HCT116 (cell line): ENCODE data around the gene KCTD2. TPM values are rescaled to one million over a fixed set of nuclear protein-coding genes. Genes with fewer than 3 reads are reported as not detected.

Experiments
- ATAC-seq: fragments of 200-7000 bp; cut with Tn5 transposase; 2 replicates; pipeline ENCODE4 v1.9.1; 2020; ENCODE audit warnings: mild to moderate bottlenecking, moderate library complexity
- BruUV-seq: library from RNA; stranded (reverse); fragments of 400-500 nt; replicated peaks from 2 replicates; lab custom pipeline; 2021; lab: Mats Ljungman, UMichigan
- CTCF ChIA-PET: fragments of 300-600 bp; sonication (Branson Sonifier 250); formaldehyde crosslinking; loops from one replicate; lab custom pipeline; 2021; ENCODE audit warnings: antibody characterized with exemption; lab: Charles Lee
- POLR2A ChIA-PET: fragments of 300-600, 350-600 bp; sonication (Branson Sonifier 250); formaldehyde crosslinking; loops from one replicate; lab custom pipeline; 2021; ENCODE audit warnings: antibody characterized with exemption; lab: Charles Lee
- RAD21 ChIA-PET, 2 experiments: fragments of 300-600 bp; sonication (Branson Sonifier 250); formaldehyde crosslinking; loops; one replicate each; lab custom pipeline; 2023; ENCODE audit warnings: low total read pairs in 2 of 2; ENCODE audit not compliant: uncharacterized antibody in 2 of 2, unreplicated experiment in 2 of 2, low non-redundant PET in 1 of 2; lab: Charles Lee
- DNase-seq: peaks from one replicate; pipeline ENCODE4 v3.0.0-alpha.2; 2010; ENCODE audit warnings: low read depth, low spot score
- H2AFZ ChIP-seq: fragments of 200-600 bp; shearing (Covaris generic), sonication (generic); 2 replicates; pipeline ENCODE4 v1.6.1; 2017; ENCODE audit warnings: low read depth, mixed run types, mixed read lengths, antibody characterized with exemption, low read length; ENCODE audit not compliant: poor library complexity, severe bottlenecking
- H3K27ac ChIP-seq: 2 replicates; pipeline ENCODE4 v1.5.1; 2012; ENCODE audit warnings: low read depth, low read length
- H3K27me3 ChIP-seq: fragments of 200-600 bp; sonication (generic); 2 replicates; pipeline ENCODE4 v1.6.1; 2016; ENCODE audit warnings: mixed run types, low read length, mixed read lengths; ENCODE audit not compliant: insufficient read depth
- H3K36me3 ChIP-seq, 2 experiments: fragments of 200-500 bp in 1 of 2; fragments of 200-600 bp in 1 of 2; sonication (Bioruptor generic) in 1 of 2; sonication (generic) in 1 of 2; 2 replicates each; pipeline versions ENCODE4 v1.5.1 to v1.6.1; 2014 to 2016; ENCODE audit warnings: low read length in 2 of 2, inconsistent platforms in 1 of 2, mixed read lengths in 1 of 2, mixed run types in 1 of 2; ENCODE audit not compliant: insufficient read depth in 2 of 2, control insufficient read depth in 1 of 2
- H3K4me1 ChIP-seq, 2 experiments: fragments of 200-600 bp in 1 of 2; sonication (generic) in 1 of 2; 2 replicates each; pipeline versions ENCODE4 v1.5.1 to v1.6.1; 2012 to 2017; ENCODE audit warnings: low read length in 2 of 2, inconsistent platforms in 1 of 2, mild to moderate bottlenecking in 1 of 2, mixed read lengths in 1 of 2, mixed run types in 1 of 2, moderate library complexity in 1 of 2; ENCODE audit not compliant: insufficient read depth in 2 of 2, control insufficient read depth in 1 of 2
- H3K4me2 ChIP-seq: fragments of 200-600 bp; sonication (generic); 2 replicates; pipeline ENCODE4 v1.6.1; 2017; ENCODE audit warnings: mixed run types, low read length, mixed read lengths
- H3K4me3 ChIP-seq, 2 experiments: fragments of 200-600 bp in 1 of 2; sonication (generic) in 1 of 2; replicated peaks in 1 of 2; 2 replicates each; pipeline ENCODE4 v1.5.1; 2011 to 2016; ENCODE audit warnings: low read length in 2 of 2, control low read depth in 1 of 2, low read depth in 1 of 2, mild to moderate bottlenecking in 1 of 2, mixed read lengths in 1 of 2, mixed run types in 1 of 2
- H3K79me2 ChIP-seq: fragments of 200-600 bp; sonication (generic); 2 replicates; pipeline ENCODE4 v1.6.1; 2017; ENCODE audit warnings: mild to moderate bottlenecking, mixed run types, low read length, moderate library complexity, mixed read lengths; ENCODE audit not compliant: insufficient read depth
- H3K9ac ChIP-seq: fragments of 200-600 bp; sonication (generic); 2 replicates; pipeline ENCODE4 v1.6.1; 2016; ENCODE audit warnings: low read length, mixed read lengths
- H3K9me2 ChIP-seq: fragments of 200-600 bp; sonication (generic), shearing (Covaris generic); 2 replicates; pipeline ENCODE4 v1.6.1; 2017; ENCODE audit warnings: mixed run types, mild to moderate bottlenecking, moderate library complexity; ENCODE audit not compliant: insufficient read depth
- H3K9me3 ChIP-seq, 2 experiments: fragments of 200-500 bp in 1 of 2; fragments of 200-600 bp in 1 of 2; sonication (Bioruptor generic) in 1 of 2; sonication (generic) in 1 of 2; 2 replicates each; pipeline ENCODE4 v1.6.1; 2014 to 2017; ENCODE audit warnings: low read length in 2 of 2, mixed read lengths in 2 of 2, inconsistent platforms in 1 of 2, low read depth in 1 of 2, mild to moderate bottlenecking in 1 of 2, mixed run types in 1 of 2, moderate library complexity in 1 of 2; ENCODE audit not compliant: control insufficient read depth in 1 of 2, insufficient read depth in 1 of 2
- H4K20me1 ChIP-seq: fragments of 200-600 bp; sonication (generic), shearing (Covaris generic); 2 replicates; pipeline ENCODE4 v1.6.1; 2017; ENCODE audit warnings: mixed run types, mild to moderate bottlenecking, moderate library complexity; ENCODE audit not compliant: insufficient read depth
- ATF3 ChIP-seq: IDR thresholded peaks from 2 replicates; pipeline ENCODE4 v1.6.1; 2012
- CBX3 ChIP-seq: IDR thresholded peaks from 2 replicates; pipeline ENCODE4 v1.6.1; 2012; ENCODE audit warnings: low read depth
- CEBPB ChIP-seq: IDR thresholded peaks from 2 replicates; pipeline ENCODE4 v1.6.1; 2012; ENCODE audit warnings: low read depth
- CTCF ChIP-seq, 3 experiments: fragments of 200-600 bp in 1 of 3; sonication (generic) in 1 of 3; IDR thresholded peaks in 2 of 3; conservative IDR thresholded peaks in 1 of 3; 2 replicates each; pipeline ENCODE4 v1.5.1; 2012 to 2017; ENCODE audit warnings: low read depth in 2 of 3, low read length in 2 of 3, antibody characterized with exemption in 1 of 3, borderline replicate concordance in 1 of 3, control low read depth in 1 of 3, mild to moderate bottlenecking in 1 of 3, mixed read lengths in 1 of 3, mixed run types in 1 of 3, moderate library complexity in 1 of 3; ENCODE audit not compliant: insufficient read depth in 1 of 3
- EGR1 ChIP-seq: IDR thresholded peaks from 2 replicates; pipeline ENCODE4 v1.6.1; 2012; ENCODE audit warnings: low read depth
- ELF1 ChIP-seq: IDR thresholded peaks from 2 replicates; pipeline ENCODE4 v1.6.1; 2012; ENCODE audit warnings: low read depth, borderline replicate concordance
- EZH2 ChIP-seq: fragments of 200-600 bp; sonication (generic); IDR thresholded peaks from 2 replicates; pipeline ENCODE4 v1.6.1; 2017; ENCODE audit warnings: antibody characterized with exemption, mixed run types
- EZH2phosphoT487 ChIP-seq: fragments of 200-600 bp; IDR thresholded peaks from 2 replicates; pipeline ENCODE4 v1.6.1; 2018; ENCODE audit warnings: antibody characterized with exemption, borderline replicate concordance
- FOSL1 ChIP-seq: IDR thresholded peaks from 2 replicates; pipeline ENCODE4 v1.6.1; 2012; ENCODE audit warnings: low read depth
- JUND ChIP-seq: IDR thresholded peaks from 2 replicates; pipeline ENCODE4 v1.6.1; 2012
- MAX ChIP-seq: IDR thresholded peaks from 2 replicates; pipeline ENCODE4 v1.6.1; 2012
- POLR2A ChIP-seq: IDR thresholded peaks from 2 replicates; pipeline ENCODE4 v1.7.0; 2011; ENCODE audit warnings: borderline replicate concordance; ENCODE audit not compliant: insufficient read depth, insufficient read length; ENCODE audit errors: extremely low read depth
- RAD21 ChIP-seq: IDR thresholded peaks from 2 replicates; pipeline ENCODE4 v1.6.1; 2012; ENCODE audit warnings: low read depth, mild to moderate bottlenecking
- SIN3A ChIP-seq: IDR thresholded peaks from 2 replicates; pipeline ENCODE4 v1.6.1; 2012; ENCODE audit warnings: low read depth
- SP1 ChIP-seq: IDR thresholded peaks from 2 replicates; pipeline ENCODE4 v1.6.1; 2012; ENCODE audit warnings: low read depth
- SRF ChIP-seq: IDR thresholded peaks from 2 replicates; pipeline ENCODE4 v1.6.1; 2012; ENCODE audit warnings: low read depth
- TCF7L2 ChIP-seq: IDR thresholded peaks from 2 replicates; pipeline ENCODE4 v1.7.0; 2011; ENCODE audit warnings: borderline replicate concordance, inconsistent platforms; ENCODE audit not compliant: insufficient read depth, insufficient read length; ENCODE audit errors: extremely low read depth
- YY1 ChIP-seq: IDR thresholded peaks from 2 replicates; pipeline ENCODE4 v1.6.1; 2011; ENCODE audit warnings: low read length, low read depth, moderate library complexity, mild to moderate bottlenecking; ENCODE audit not compliant: insufficient replicate concordance; ENCODE audit errors: extremely low read depth
- ZBTB33 ChIP-seq: IDR thresholded peaks from 2 replicates; pipeline ENCODE4 v1.6.1; 2011; ENCODE audit warnings: mild to moderate bottlenecking, low read length, moderate library complexity; ENCODE audit not compliant: insufficient replicate concordance; ENCODE audit errors: extremely low read depth
- ZNF274 ChIP-seq: fragments of 200-500 bp; sonication (Bioruptor generic); IDR thresholded peaks from 2 replicates; pipeline ENCODE4 v1.6.1; 2014; ENCODE audit warnings: mild to moderate bottlenecking, low read depth, low read length, inconsistent platforms
- intact Hi-C: fragments of 100-400 bp; cut with micrococcal nuclease; formaldehyde crosslinking; loops from 2 replicates; pipeline ENCODE4 v1.10.0; 2022
- total RNA-seq: library from RNA; stranded (reverse); gene quantifications from one replicate; pipeline ENCODE4 v1.2.1, GENCODE V29; 2021; ENCODE audit not compliant: unreplicated experiment

KCTD2 gene
- total RNA-seq, 1 experiment from 2014 or later = 23.3 TPM

GRCh38 chr17:75078284-75079022 is 31.4 kb downstream of the KCTD2 start:
- H2AFZ ChIP-seq = peak overlapping the region; percentile 4
- no peaks in the 10 kb centered on the region for H4K20me1 ChIP-seq
- peak overlapping the region; percentile 100 for H3K27ac ChIP-seq
- ChIA-PET POLR2A (interaction anchor here (0.6 to 2.6 kb wide), 15 partner anchors 9 to 76 kb away, joined by 3 to 21 read pairs (median 5); partner anchors contain the start of genes MRPL58 and SLC16A5), CTCF (interaction anchor here (1.2 to 2.6 kb wide), 9 partner anchors 9 to 124 kb away, joined by 3 to 12 read pairs (median 9); partner anchors contain the start of gene SLC16A5), RAD21 (interaction anchor here (0.9 to 1.7 kb wide), 5 partner anchors 9 to 43 kb away, joined by 3 to 5 read pairs (median 4); partner anchors contain the start of gene SLC16A5 (in 1 of the 2))
- no peaks in the 10 kb centered on the region for H3K27me3 ChIP-seq
- H3K9me3 ChIP-seq = no peaks in the 10 kb centered on the region
- peak overlapping the region; percentile 79 for H3K4me2 ChIP-seq
- H3K9ac ChIP-seq = peak overlapping the region; percentile 76
- H3K36me3 ChIP-seq = no peaks in the 10 kb centered on the region
- TSS peak; percentile 68 for BruUV-seq
- peaks cover 80 to 84% of the 10 kb centered on the region in 2 experiments for H3K4me1 ChIP-seq
- ATAC-seq = peak; percentile 68
- H3K4me3 ChIP-seq = peak overlapping the region; percentile 31 to 46
- no peaks in the 10 kb centered on the region for H3K9me2 ChIP-seq
- intact Hi-C loops = loop anchor here (1.0 kb wide), 1 partner anchor 18 kb away; no protein-coding TSS in a partner anchor
- no peaks in the 10 kb centered on the region for H3K79me2 ChIP-seq
- DNase-seq = peak; percentile 69
- TF ChIP-seq CBX3 (peak; percentile 53; the same call in 1 of the 2 replicates), CEBPB (no peak), RAD21 (no peak), MAX (peak; percentile 93), ATF3 (no peak), JUND (no peak), SP1 (no peak; the same call in 1 of the 2 replicates), FOSL1 (no peak; the same call in 1 of the 2 replicates), YY1 (no peak), ZBTB33 (no peak), EZH2 (no peak), POLR2A (no peak), ZNF274 (no peak), SRF (no peak), SIN3A (no peak), TCF7L2 (no peak), ELF1 (no peak), EZH2phosphoT487 (no peak), EGR1 (peak; percentile 92), CTCF (IDR thresholded peaks at IDR 0.05 in 2 of 3, conservative IDR thresholded peaks at IDR 0.05 in 1 of 3; ENCODE audit: borderline replicate concordance in 1 of 3, insufficient read depth in 1 of 3, low read depth in 2 of 3, low read length in 2 of 3) (no peak)
